ENCODE results near the gene ACTL7A. TPM values are rescaled to one million over a fixed set of nuclear protein-coding genes. Genes with fewer than 3 reads are reported as not detected.

ACTL7A gene
- total RNA-seq, 6 experiments from 2014 or later, result not detected

GRCh38 chr9:108834959-108835665 lies 27.0 kb upstream of the ACTL7A start:
- intact Hi-C loops (cut with DNase I), result no loop called here
- TF ChIP-seq POLR2A (IDR thresholded peaks at IDR 0.05) (no peak), CTCF (IDR thresholded peaks at IDR 0.05) (no peak)
- no peak for ATAC-seq
- Histone ChIP-seq H3K9me3 (no peaks in the 10 kb centered on the region), H3K4me1 (no peaks in the 10 kb centered on the region), H3K36me3 (no peaks in the 10 kb centered on the region), H3K27ac (no peak overlapping the region), H3K27me3 (no peaks in the 10 kb centered on the region), H3K4me3 (no peak overlapping the region)
- 34% methylated on average over 4 of the region's 4 CpGs for WGBS (ENCODE audit: insufficient coverage, low coverage, low lambda C conversion rate, missing lambda C conversion rate)
- no peak for DNase-seq

GRCh38 chr9:108835831-108836230 lies 26.2 kb upstream of the ACTL7A start:
- no peaks in the 10 kb centered on the region for H3K27me3 ChIP-seq
- WGBS (ENCODE audit: insufficient coverage, low coverage, low lambda C conversion rate, missing lambda C conversion rate), result 62% methylated on average over 4 of the region's 7 CpGs
- intact Hi-C loops (cut with DNase I), result no loop called here

GRCh38 chr9:108836319-108836718 lies 25.7 kb upstream of the ACTL7A start:
- Histone ChIP-seq H3K4me1 (no peaks in the 10 kb centered on the region), H3K27ac (no peak overlapping the region), H3K9me3 (no peaks in the 10 kb centered on the region), H3K27me3 (no peaks in the 10 kb centered on the region), H3K36me3 (no peaks in the 10 kb centered on the region), H3K4me3 (no peak overlapping the region)
- DNase-seq, result no peak
- intact Hi-C loops (cut with DNase I), result no loop called here
- 93% methylated on average over 8 of the region's 9 CpGs for WGBS (ENCODE audit: insufficient coverage, low coverage, low lambda C conversion rate, missing lambda C conversion rate)
- TF ChIP-seq POLR2A (IDR thresholded peaks at IDR 0.05) (no peak), CTCF (IDR thresholded peaks at IDR 0.05) (no peak)
- no peak for ATAC-seq

More at GRCh38 chr9:108835831-108836230, 26.2 kb upstream of the ACTL7A start:
- Histone ChIP-seq H3K36me3 (no peaks in the 10 kb centered on the region), H3K4me1 (no peaks in the 10 kb centered on the region), H3K27ac (no peak overlapping the region), H3K4me3 (no peak overlapping the region), H3K9me3 (no peaks in the 10 kb centered on the region)
- ATAC-seq (no peak), DNase-seq (no peak)
- TF ChIP-seq POLR2A (IDR thresholded peaks at IDR 0.05) (no peak), CTCF (IDR thresholded peaks at IDR 0.05) (no peak)

GRCh38 chr9:108836781-108837180 lies 25.3 kb upstream of the ACTL7A start:
- 90% methylated on average over 4 of the region's 5 CpGs for WGBS (ENCODE audit: insufficient coverage, low coverage, low lambda C conversion rate, missing lambda C conversion rate)
- Histone ChIP-seq H3K4me1 (no peaks in the 10 kb centered on the region), H3K27me3 (no peaks in the 10 kb centered on the region), H3K9me3 (no peaks in the 10 kb centered on the region), H3K27ac (no peak overlapping the region), H3K36me3 (no peaks in the 10 kb centered on the region), H3K4me3 (no peak overlapping the region)
- DNase-seq (no peak), ATAC-seq (no peak)
- TF ChIP-seq CTCF (IDR thresholded peaks at IDR 0.05) (no peak), POLR2A (IDR thresholded peaks at IDR 0.05) (no peak)
- intact Hi-C loops (cut with DNase I), result no loop called here
